Keratinocyte (primary cell): ENCODE measurements around the gene SMIM38.

Source experiments
- CTCF ChIP-seq, 3 experiments: IDR thresholded peaks in 1 of 3; conservative IDR thresholded peaks in 1 of 3; optimal IDR thresholded peaks in 1 of 3; 2 replicates in 2 of 3; 3 replicates in 1 of 3; pipeline versions ENCODE3 to v1.5.1; 2011; ENCODE audit warnings: low read length in 3 of 3, mild to moderate bottlenecking in 3 of 3, moderate library complexity in 2 of 3, control low read depth in 1 of 3, inconsistent platforms in 1 of 3; ENCODE audit not compliant: insufficient read depth in 2 of 3; ENCODE audit errors: extremely low read depth in 1 of 3
- EZH2 ChIP-seq: IDR thresholded peaks from one replicate; pipeline ENCODE4 v1.6.1; 2012; ENCODE audit warnings: inconsistent platforms, mild to moderate bottlenecking, low read length, moderate library complexity

- TF ChIP-seq CTCF (optimal IDR thresholded peaks at IDR 0.05 in 1 of 3, IDR thresholded peaks at IDR 0.05 in 1 of 3, conservative IDR thresholded peaks at IDR 0.05 in 1 of 3; ENCODE audit: extremely low read depth in 1 of 3, insufficient read depth in 2 of 3, low read length in 3 of 3): no peak
- no peak for TF ChIP-seq EZH2
Measured at GRCh38 chr11:69137151-69137844, 18.4 kb upstream of the SMIM38 start.
